ENCODE measurements around the gene TRAF4.
"Not testable (repeated sequence)": the region's sequence is repeated elsewhere in the genome, so short reads cannot be mapped to it uniquely, and the experiment has no call there.

The TRAF4 gene

GRCh38 chr17:28734712-28735241 lies 9.0 kb upstream of the TRAF4 start:
- DNase-seq = no peak

GRCh38 chr17:28735242-28735722 lies 8.5 kb upstream of the TRAF4 start:
- no peak for DNase-seq

- DNase-seq = not testable (repeated sequence)
Measured at GRCh38 chr17:28735913-28736769, 7.7 kb upstream of the TRAF4 start.

- DNase-seq = no peak
Measured at GRCh38 chr17:28737316-28737715, 6.5 kb upstream of the TRAF4 start.

- no peak for DNase-seq
Measured at GRCh38 chr17:28737770-28738679, 5.8 kb upstream of the TRAF4 start.

GRCh38 chr17:28738680-28739384 lies 5.0 kb upstream of the TRAF4 start:
- DNase-seq = no peak

GRCh38 chr17:28740406-28741357 lies 3.1 kb upstream of the TRAF4 start:
- no peak for DNase-seq

GRCh38 chr17:28741358-28742349 lies 2.2 kb upstream of the TRAF4 start:
- no peak for DNase-seq

- DNase-seq = peak; percentile 59
Measured at GRCh38 chr17:28744104-28744971, 527 bp downstream of the TRAF4 start.

GRCh38 chr17:28744972-28745785 lies 1.4 kb downstream of the TRAF4 start:
- peak; percentile 50 for DNase-seq

- DNase-seq = no peak
Measured at GRCh38 chr17:28745786-28746411, 2.1 kb downstream of the TRAF4 start.

GRCh38 chr17:28746611-28747050 lies 2.8 kb downstream of the TRAF4 start:
- DNase-seq = no peak

- DNase-seq = no peak
Measured at GRCh38 chr17:28747051-28747691, 3.4 kb downstream of the TRAF4 start.

- no peak for DNase-seq
Measured at GRCh38 chr17:28747801-28748750, 4.3 kb downstream of the TRAF4 start.

GRCh38 chr17:28748852-28749515 lies 5.2 kb downstream of the TRAF4 start:
- no peak for DNase-seq
